ENCODE measurements around the gene MYO18B.

GRCh38 chr22:25898707-25899365, 156.8 kb downstream of the MYO18B start:
- TF ChIP-seq ZNF274 (IDR thresholded peaks at IDR 0.05; ENCODE audit: low read depth, low read length): no peak
- no peak for TF ChIP-seq YY1 (IDR thresholded peaks at IDR 0.05; ENCODE audit: insufficient read depth, insufficient read length)
- TF ChIP-seq SUZ12 (IDR thresholded peaks at IDR 0.05; ENCODE audit: extremely low read depth, insufficient read depth, insufficient read length): no peak
